IPS-18a (cell line): ENCODE results near the gene CHRM2.

Source experiments
- H3K27ac ChIP-seq: one replicate; pipeline ENCODE4 v1.5.1; 2013; ENCODE audit warnings: low read length
- H3K27me3 ChIP-seq: one replicate; pipeline ENCODE4 v1.6.1; 2013; ENCODE audit warnings: mild to moderate bottlenecking, low read length; ENCODE audit not compliant: control insufficient read depth, insufficient read depth
- H3K36me3 ChIP-seq: one replicate; pipeline ENCODE4 v1.6.1; 2013; ENCODE audit warnings: low read depth, low read length; ENCODE audit not compliant: control insufficient read depth
- H3K4me1 ChIP-seq: one replicate; pipeline ENCODE4 v1.6.1; 2013; ENCODE audit warnings: low read depth, low read length; ENCODE audit not compliant: control insufficient read depth
- H3K4me3 ChIP-seq: one replicate; pipeline ENCODE4 v1.5.1; 2013; ENCODE audit warnings: low read length
- H3K9ac ChIP-seq: one replicate; pipeline ENCODE4 v1.6.1; 2013; ENCODE audit warnings: mild to moderate bottlenecking, low read length, moderate library complexity
- H3K9me3 ChIP-seq: one replicate; pipeline ENCODE4 v1.6.1; 2013; ENCODE audit warnings: low read depth, low read length; ENCODE audit not compliant: control insufficient read depth

CHRM2 gene

DNA sequence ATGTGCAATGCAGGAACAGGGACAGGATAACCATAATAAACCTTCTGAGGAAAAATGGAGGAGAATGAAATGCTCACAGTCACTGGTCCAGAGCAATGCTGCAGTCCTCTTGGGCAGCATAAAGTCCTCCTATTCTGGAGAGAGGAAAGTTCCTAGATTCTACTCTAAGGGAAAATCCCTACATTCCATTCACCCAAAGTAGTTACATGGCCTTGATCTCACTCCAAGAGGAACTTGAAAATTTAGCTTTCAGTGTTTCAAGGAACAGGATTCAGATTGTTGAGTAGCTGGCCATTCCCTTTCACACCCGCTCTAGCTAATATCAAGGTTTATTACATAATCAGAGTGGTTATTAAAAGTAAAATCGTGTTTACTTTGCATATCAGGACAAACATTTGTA lies 168.3 kb downstream of the CHRM2 start:
- no peak overlapping the region for H3K27ac ChIP-seq
- no peak overlapping the region for H3K9ac ChIP-seq
- H3K36me3 ChIP-seq = no peaks in the 10 kb centered on the region
- peaks cover 4% of the 10 kb centered on the region for H3K4me1 ChIP-seq
- no peaks in the 10 kb centered on the region for H3K27me3 ChIP-seq
- H3K9me3 ChIP-seq = no peaks in the 10 kb centered on the region
- H3K4me3 ChIP-seq = no peak overlapping the region

DNA sequence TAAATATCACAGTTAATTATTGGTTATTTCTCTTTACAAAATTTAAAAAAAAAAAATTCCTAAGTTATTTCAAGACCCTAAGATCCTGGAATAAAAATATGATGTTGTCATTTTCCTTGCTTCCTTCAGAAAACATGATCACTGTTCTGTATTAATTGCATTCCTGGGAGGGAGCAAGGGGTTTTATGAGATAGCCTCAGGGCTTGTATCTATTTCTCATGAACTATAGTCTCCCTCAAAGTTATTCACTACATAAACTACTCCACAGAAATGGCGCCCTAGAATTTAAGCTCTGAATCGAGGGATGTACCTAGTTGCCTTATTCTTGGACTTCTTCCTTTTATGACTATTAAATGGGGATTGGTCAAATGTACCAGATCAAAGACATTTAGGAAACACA lies 170.3 kb downstream of the CHRM2 start:
- no peaks in the 10 kb centered on the region for H3K9me3 ChIP-seq
- H3K4me1 ChIP-seq = peaks cover 4% of the 10 kb centered on the region
- no peak overlapping the region for H3K27ac ChIP-seq
- no peak overlapping the region for H3K4me3 ChIP-seq
- H3K36me3 ChIP-seq = no peaks in the 10 kb centered on the region
- no peaks in the 10 kb centered on the region for H3K27me3 ChIP-seq
- H3K9ac ChIP-seq = no peak overlapping the region

DNA sequence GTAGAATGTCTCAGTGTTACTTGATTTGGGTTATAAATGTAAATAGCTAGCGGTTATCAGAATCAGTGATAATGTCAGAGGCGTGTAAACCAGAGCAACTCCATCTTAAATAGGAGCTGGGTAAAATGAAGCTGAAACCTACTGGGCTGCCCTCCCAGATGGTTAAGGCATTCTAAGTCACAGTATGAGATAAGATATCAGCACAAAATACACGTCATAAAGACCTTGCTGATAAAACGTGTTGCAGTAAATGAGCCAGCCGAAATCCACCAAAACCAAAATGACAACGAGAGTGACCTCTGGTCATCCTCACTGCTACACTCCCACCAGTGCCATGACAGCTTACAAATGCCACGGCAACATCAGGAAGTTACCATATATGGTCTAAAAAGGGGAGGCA lies 172.3 kb downstream of the CHRM2 start:
- no peaks in the 10 kb centered on the region for H3K9me3 ChIP-seq
- no peaks in the 10 kb centered on the region for H3K27me3 ChIP-seq
- H3K36me3 ChIP-seq = no peaks in the 10 kb centered on the region
- H3K27ac ChIP-seq = no peak overlapping the region
- H3K4me1 ChIP-seq = peaks cover 4% of the 10 kb centered on the region
- H3K4me3 ChIP-seq = no peak overlapping the region
- no peak overlapping the region for H3K9ac ChIP-seq

DNA sequence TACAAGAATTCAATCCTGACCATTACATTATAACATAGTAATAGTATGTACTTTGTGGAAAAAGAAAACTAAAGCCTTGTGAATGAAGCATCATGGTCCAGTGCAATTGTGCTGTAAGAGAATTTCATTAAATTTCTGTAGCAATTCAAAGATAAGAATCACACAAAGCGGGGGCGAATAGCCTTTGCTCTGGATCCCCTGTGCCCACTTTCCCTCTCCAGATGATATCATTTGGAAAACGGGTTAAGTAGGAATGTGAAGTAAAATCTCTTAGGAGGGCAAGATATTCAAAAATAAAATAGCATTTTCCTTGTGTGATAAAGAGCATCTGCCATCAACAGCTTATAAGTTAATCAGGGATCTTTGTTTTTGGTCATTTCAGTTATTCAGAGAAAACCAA lies 177.1 kb downstream of the CHRM2 start:
- Histone ChIP-seq H3K9ac (no peak overlapping the region), H3K27me3 (no peaks in the 10 kb centered on the region), H3K27ac (no peak overlapping the region), H3K36me3 (no peaks in the 10 kb centered on the region), H3K4me1 (no peaks in the 10 kb centered on the region), H3K9me3 (no peaks in the 10 kb centered on the region), H3K4me3 (no peak overlapping the region)

DNA sequence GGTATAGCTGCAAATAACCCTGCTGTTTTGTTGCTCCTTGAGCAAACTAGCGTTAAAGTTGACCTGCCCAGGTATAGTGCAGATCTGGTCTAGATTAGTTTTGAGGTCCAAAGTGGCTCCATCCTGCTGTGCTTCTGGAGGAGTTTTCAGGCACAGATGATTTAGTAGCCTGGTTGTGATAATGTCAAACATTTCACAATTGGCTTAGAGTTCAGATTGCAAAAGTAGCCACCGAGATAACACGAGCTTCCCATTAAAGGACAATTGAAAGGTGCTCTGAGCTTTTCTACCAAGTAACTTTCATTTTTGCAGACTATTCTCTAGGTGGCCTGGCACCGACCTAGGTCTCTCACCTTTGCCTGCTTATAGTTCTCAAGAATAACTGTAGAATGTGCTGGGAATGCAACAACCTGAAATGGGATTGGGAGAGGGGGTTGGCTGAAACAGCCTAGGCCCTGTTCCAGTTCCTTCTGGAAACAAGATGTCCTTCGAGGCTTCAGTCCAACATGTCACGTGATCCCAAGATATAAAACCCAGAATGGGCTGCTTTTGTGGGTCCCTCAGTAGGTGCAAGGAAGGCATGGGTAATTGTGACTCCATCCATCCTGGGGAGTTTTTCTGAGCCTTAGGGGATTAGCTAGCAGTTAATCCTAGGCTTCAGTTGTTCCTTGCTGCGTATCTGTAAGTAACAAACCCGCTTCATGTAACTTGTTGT lies 201.0 kb downstream of the CHRM2 start:
- H3K4me3 ChIP-seq = no peak overlapping the region
- H3K9me3 ChIP-seq = no peaks in the 10 kb centered on the region
- H3K36me3 ChIP-seq = no peaks in the 10 kb centered on the region
- H3K4me1 ChIP-seq = no peaks in the 10 kb centered on the region
- H3K27ac ChIP-seq = no peak overlapping the region
- no peak overlapping the region for H3K9ac ChIP-seq
- H3K27me3 ChIP-seq = no peaks in the 10 kb centered on the region
